Stimulated activated CD8-positive, alpha-beta memory T cell treated with anti-CD3 and anti-CD28 coated beads, Interleukin-15, amount 100 ng/mL, for 4 hours (primary cell): ENCODE results near the gene MAPK4.
"Not testable (repeated sequence)": the region's sequence is repeated elsewhere in the genome, so short reads cannot be mapped to it uniquely, and the experiment has no call there.

Experiments used
- DNase-seq, 2 donors: peaks; one replicate each; pipeline ENCODE4 v3.0.0-alpha.2; 2020; ENCODE audit warnings: low read depth in 2 of 2

MAPK4 gene

DNA sequence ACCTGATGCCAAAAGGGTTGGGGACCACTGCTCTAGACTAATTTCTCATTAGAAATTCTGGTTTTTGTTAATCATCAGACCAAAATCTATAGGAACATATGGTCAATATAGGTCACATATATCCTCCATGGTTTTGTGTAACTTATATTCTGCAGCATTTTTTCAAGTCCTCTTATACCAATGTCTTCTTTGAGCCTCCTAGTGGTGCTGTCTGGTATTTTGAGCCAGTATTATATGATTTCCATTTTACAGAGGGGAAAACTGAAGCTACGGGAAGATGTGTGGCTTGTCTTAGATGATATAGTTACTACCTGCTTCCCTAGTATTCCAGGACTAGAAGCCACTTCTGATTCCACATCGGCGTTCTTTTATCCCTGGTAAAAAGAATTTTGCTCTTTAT, 13.8 kb downstream of the MAPK4 start:
- DNase-seq, result no peak

DNA sequence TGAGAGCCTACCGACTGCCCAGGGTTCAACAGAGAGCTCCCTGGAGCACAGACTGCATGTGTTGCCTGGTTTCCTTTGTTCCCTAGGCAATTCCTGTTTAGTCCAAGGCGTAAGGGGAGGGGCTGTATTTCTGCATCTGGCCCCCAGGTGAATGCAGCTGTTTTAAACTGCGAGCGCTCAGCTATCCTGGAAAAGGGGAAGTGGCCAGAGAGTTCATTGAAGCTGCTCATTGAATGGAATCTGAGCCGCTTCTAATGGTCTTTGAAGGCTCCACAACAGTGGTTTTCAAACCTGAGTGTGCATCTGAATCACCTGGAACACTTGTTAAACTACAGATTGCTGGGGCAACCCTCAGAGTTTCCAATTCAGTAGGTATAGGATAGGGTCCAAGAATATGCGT, 18.1 kb downstream of the MAPK4 start:
- no peak for DNase-seq

GRCh38 chr18:50578651-50579050, 18.8 kb downstream of the MAPK4 start:
- DNase-seq, result no peak

GRCh38 chr18:50579061-50579774, 19.3 kb downstream of the MAPK4 start:
- DNase-seq, result no peak

GRCh38 chr18:50581517-50581916, 21.6 kb downstream of the MAPK4 start:
- DNase-seq, result no peak

GRCh38 chr18:50582500-50582899, 22.6 kb downstream of the MAPK4 start:
- DNase-seq, result no peak

DNA sequence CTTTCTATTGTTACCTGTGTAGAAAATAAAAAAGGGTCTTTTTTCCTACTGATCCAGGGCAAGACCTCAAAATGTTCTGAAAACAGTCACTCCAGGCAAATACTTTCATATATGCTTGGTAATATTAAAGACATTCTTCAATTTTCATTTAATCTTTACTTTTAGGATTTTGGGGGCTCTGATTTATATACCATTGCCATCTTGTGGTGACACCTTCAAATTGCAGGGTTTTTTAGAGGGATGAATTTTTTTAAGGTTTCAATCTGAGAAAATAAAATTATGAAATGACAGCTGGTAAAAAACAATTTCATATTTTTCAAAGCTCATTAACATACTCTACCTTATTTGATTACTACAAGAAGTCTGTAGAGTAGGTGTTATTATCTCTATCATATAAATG, 26.8 kb downstream of the MAPK4 start:
- DNase-seq, result no peak

- no peak for DNase-seq
Measured at GRCh38 chr18:50590593-50590992, 30.7 kb downstream of the MAPK4 start.

DNA sequence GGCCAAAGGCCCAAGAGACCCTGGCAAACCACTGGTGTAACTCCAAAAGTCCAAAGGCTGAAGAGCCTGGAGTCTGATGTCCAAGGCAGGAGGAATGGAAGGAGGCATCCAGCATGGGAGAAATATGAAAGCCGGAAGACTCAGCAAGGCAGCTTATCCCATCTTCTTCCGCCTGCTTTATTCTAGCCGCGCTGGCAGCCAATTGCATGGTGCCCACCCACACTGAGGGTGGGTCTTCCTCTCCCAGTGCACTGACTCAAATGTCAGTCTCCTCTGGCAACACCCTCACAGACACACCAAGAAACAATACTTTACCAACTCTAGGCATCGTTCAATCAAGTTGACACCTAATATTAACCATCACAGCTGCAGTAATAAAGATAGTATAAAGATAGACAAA, 34.1 kb downstream of the MAPK4 start:
- no peak for DNase-seq

GRCh38 chr18:50594942-50595341, 35.1 kb downstream of the MAPK4 start:
- DNase-seq, result no peak

- DNase-seq, result no peak
Measured at GRCh38 chr18:50602466-50602865, 42.6 kb downstream of the MAPK4 start.

- no peak for DNase-seq
Measured at GRCh38 chr18:50606609-50607008, 46.7 kb downstream of the MAPK4 start.

DNA sequence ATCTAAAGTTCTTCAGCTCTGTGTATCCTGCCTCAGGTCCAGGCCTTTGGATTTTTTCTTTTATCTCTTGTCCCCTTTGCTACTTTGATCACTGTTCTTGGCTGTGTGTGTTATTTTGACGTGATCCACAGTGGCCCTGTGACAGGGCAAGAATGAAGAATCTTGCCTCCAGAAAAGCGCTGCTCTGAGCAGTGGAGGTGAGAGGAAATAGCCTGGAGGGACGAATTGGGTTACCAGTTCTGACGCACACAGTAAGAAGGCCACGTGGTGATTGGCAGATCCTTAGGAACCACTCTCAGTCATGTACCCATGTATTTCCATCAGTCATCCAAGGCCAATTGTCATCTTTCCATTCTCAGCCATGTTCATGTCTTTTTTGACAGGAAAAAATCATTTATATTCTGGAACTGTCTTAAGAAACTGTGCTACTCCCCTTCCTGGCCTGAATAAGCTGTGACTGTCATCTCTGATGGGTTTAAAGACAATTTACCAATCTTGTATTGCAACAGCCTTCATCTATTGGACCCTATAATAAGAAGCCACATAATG, 47.6 kb downstream of the MAPK4 start:
- no peak for DNase-seq

DNA sequence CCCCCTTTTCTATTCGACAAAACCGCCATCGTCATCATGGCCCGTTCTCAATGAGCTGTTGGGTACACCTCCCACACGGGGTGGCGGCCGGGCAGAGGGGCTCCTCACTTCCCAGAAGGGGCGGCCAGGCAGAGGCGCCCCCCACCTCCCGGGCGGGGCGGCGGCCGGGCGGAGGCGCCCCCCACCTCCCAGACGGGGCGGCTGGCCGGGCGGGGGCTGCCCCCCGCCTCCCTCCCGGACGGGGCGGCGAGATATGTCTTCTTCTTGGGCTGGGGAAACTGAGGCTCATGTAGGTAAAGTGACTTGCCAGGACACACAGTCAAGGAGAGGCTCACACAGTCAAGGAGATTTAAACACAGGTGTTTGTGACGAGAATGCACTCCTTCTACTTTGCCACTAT, 49.3 kb downstream of the MAPK4 start:
- DNase-seq, result not testable (repeated sequence)

DNA sequence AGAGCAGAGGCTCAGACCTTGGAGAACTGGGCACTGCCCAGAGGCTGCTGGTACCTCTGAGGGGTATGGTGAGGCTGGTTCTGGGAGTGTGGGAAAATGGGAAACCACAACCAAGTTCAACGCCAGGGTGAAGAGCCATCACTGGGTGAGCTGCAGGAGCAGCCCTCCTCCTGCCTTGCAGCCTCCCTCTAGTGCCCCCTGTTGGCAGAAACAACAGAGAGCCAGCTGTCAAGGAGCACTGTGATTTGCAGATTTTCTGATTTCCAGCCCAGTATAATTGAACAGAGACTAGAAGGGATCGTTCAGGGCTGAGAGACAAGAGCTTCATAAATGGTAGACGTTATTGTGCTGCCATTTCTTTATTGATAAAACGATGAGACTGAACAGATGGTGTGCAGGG, 50.5 kb downstream of the MAPK4 start:
- no peak for DNase-seq

DNA sequence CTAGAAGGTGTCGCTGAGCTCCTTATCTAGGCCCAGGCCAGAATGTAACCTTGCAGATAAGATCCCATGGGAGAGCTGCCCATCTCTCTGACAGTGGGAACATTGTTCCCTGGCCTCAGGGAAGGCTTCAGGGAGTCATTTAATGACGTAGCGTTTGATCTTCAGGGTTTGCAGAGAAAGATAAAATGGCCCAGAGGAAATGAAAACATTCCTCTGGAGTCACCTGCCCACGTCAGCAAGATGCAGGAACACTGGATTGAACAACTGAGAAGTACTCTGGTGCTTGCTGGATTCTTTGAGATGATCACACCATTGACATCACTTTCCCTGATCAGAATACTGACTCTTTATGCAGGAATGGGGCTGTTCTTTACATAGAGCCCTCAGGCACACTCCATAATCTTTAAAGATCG, 51.6 kb downstream of the MAPK4 start:
- no peak for DNase-seq

DNA sequence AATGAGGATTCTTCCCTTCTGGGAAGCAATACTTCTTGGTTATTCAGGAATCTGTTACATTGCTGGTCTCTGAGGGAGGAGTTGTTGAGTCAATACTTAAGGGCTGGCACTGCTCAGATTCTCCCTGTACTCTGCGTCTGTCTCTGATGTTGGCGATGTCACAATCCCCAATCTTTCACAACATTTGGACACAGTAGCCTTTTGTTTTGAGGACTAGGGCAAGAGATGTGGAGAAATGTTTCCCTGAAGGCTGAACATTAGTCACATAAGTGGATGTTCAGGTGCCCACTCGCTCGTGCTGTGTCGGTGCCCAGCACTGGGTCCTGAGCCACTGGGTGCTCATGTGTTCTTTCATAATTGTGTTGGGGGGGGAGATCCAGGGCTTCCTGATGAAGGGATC, 55.0 kb downstream of the MAPK4 start:
- no peak for DNase-seq

DNA sequence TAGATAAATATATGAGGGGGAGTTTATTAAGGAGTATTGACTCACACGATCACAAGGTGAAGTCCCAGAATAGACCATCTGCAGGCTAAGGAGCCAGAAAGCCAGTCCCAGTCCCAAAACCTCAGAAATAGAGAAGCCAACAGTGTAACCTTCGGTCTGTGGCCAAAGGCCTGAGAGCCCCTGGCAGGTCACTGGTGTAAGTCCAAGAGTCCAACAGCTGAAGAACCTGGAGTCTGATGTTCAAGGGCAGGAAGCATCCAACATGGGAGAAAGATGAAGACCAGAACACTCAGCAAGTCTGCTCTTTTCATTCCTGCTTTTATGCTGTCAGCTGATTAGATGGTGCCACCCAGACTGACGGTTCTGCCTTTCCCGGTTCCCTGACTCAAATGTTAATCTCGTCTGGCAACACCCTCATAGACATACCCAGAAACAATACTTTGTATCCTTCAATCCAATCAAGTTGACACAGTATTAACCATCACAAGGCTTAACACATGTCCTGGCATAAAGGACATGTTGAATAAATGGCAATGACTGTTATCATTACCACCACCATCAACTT, 56.7 kb downstream of the MAPK4 start:
- no peak for DNase-seq

DNA sequence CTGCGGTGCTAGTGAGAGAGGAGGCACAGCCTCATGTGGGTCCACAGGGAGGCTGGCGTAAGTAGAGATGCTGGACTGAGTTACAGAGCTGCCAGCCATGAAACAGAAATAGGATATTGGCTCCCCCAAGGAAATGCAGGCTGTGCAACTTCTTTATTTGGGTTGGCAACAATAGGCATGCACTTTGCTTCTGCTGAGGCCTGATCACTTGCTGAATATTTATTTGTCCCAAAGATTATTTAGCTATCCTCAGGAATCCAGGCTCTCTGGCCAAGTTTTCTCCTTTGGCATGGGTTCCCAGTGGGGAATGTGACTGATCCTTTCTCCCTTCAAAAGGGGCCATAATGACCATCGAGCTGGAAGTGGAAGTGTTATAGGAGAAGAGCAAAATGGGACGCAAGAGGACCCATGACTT, 60.0 kb downstream of the MAPK4 start:
- no peak for DNase-seq

DNA sequence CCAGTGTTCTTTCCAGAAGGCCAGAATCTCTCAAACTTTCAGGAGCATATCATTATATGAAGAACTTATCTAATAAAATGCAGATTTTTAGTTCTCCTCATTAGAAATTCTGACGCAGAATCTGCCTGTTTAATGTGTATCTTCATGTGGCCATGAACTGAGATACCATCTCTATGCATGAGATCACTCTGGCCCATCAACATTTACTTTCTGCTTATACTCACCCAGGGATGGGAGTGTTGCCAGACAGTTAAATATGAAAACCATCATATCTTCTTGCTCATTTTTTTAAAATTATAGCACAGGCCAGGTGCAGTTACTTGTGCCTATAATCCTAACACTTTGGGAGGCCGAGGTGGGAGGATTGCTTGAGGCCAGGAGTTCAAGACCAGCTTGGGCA, 60.4 kb downstream of the MAPK4 start:
- DNase-seq, result no peak

DNA sequence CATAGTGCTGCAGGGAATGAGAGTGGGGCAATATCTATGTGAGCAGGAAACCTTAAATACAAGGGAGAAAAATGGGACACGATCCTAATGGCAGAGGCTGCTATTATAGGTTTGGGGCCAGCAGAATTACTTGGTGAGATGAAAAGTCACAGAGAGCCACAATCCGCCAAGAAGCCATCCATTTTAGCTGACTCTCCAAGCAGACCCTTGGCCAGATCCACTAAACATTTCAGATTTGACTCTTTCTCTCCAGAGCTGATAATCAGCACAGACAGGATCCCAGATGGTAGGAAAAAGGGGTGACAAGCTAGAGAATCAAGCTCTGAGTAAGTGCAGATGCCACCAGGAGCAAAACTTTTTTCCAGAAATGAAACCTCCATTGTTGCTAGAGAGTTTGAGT, 61.5 kb downstream of the MAPK4 start:
- DNase-seq, result no peak

DNA sequence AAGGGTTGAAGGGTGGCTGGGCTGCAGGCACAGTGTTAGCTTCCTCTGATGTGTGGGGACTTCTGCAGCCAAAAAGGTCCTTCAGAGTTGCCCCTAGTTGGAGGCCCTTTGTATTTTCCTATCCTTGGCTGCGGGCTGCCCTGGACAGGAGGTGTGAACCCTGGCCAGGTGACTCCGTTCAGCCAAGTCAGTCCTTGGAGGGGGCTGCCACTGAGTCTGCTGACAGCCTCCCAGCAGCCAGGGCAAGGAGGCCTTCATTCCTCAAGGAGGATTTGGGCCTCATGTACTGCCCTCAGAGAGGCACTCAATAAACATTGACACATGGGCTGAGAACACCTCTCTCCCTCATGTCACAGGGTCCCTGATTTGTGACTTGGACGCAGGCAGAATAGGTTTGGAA, 62.4 kb downstream of the MAPK4 start:
- no peak for DNase-seq

DNA sequence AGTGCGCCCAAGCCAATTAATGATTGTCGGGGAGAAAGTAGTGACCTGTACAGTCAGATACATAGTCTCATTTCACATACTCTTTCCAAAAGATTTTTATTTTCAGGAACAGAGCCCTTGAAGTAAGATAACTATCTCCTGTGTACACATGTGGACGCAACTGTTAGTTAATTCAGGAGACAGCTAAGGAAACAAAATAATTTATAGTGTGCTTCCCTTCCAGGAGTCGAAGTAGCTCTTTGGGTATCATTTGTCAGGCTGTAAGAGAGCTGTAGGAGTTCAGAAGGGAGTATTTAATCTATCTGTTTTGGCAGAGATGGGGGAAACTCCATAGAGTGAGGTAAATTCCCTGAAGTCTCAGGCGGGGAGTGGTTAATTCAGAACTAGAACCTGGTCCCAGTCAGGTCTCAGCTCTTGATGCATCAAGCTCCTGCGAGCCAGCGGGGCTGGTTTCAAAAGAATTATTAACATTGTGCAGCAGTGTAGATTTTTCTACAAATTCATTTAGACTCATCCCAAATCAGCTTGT, 63.0 kb downstream of the MAPK4 start:
- no peak for DNase-seq
